ENCODE data around the gene HFM1.

HFM1 gene

DNA sequence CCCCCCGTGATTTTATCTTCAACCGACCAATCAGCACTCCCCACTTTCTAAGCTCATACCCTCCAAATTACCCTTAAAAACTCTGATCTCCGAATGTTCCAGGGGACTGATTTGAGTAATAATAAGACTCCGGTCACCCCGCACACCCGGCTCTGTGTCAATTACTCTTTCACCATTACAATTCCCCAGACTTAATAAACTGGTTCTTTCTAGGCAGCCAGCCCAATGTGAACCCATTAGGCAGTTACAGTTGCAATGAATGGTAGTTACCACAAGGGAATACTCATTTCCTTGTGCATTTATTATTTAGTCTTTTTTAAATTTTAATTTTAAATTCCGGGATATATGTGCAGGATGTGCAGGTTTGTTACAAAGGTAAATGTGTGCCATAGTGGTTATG, 177.9 kb downstream of the HFM1 start:
- 0 out of 22 replicates have a peak, but pooled peaks cover 0 to 16% (median 0%) of the 10 kb centered on the region in 11 experiments for H3K9me3 ChIP-seq (replicated peaks in 1 of 11)
- no peaks in the 10 kb centered on the region for H4K20me1 ChIP-seq
- no peak overlapping the region for H3K4me3 ChIP-seq
- no peaks in the 10 kb centered on the region for H3K4me1 ChIP-seq
- no peaks in the 10 kb centered on the region for H3K27me3 ChIP-seq
- no peak overlapping the region for H3K4me2 ChIP-seq
- no peak overlapping the region for H3K9ac ChIP-seq
- no peak overlapping the region for H3K27ac ChIP-seq
- no peak for TF ChIP-seq Cebpa-rat (IDR thresholded peaks at IDR 0.05)
- no peaks in the 10 kb centered on the region for H3K36me3 ChIP-seq

DNA sequence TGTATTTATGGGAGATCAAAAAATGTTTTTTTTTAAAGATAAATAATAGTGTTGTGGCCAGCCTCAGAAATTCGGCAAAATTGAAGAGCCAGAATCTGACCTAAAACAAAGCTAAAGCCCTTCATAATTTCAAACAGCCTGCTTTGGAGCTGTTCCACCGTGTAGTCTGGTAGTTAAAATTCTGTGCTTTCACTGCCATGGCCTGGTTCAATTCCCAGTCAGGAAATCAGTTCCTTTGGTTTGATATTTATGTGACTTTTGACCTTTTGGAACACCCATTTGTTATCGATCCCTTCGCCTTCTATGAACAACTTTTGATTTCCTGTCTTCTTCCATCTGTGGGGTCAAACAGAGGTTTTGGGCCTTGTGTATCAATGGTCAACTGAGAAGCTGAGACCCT, 179.8 kb downstream of the HFM1 start:
- Histone ChIP-seq H3K36me3 (no peaks in the 10 kb centered on the region), H3K4me2 (no peak overlapping the region), H4K20me1 (no peaks in the 10 kb centered on the region), H3K9me3 (replicated peaks in 1 of 11) (peaks cover 13 to 23% (median 17%) of the 10 kb centered on the region in 11 experiments), H3K27ac (no peak overlapping the region), H3K27me3 (no peaks in the 10 kb centered on the region), H3K4me1 (no peaks in the 10 kb centered on the region), H3K9ac (no peak overlapping the region), H3K4me3 (no peak overlapping the region)
- TF ChIP-seq Cebpa-rat (IDR thresholded peaks at IDR 0.05): no peak

DNA sequence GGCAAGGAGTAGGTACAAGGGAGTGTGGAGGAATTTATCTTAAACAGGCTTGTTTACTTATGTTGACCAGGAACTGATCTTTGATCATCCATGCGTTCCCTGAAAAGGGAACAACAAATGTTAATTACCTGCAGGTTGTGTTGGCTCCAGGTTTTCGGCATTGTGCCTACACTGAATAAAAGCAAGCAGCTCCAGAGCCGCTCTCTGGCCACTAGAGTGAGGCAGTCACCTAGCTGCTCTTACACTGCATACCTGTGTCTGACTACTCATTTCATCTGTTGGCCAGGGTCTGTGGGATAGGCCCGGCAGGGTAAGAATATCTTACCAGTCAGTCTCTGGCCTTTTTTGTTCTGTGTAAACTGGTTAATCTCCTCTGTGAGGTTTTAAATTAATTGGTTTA, 183.6 kb downstream of the HFM1 start:
- Histone ChIP-seq H4K20me1 (no peaks in the 10 kb centered on the region), H3K9ac (no peak overlapping the region), H3K9me3 (replicated peaks in 1 of 11) (peaks cover 15 to 43% (median 35%) of the 10 kb centered on the region in 11 experiments), H3K27me3 (no peaks in the 10 kb centered on the region), H3K36me3 (no peaks in the 10 kb centered on the region), H3K4me1 (no peaks in the 10 kb centered on the region), H3K4me2 (no peak overlapping the region), H3K4me3 (no peak overlapping the region), H3K27ac (no peak overlapping the region)
- TF ChIP-seq Cebpa-rat (IDR thresholded peaks at IDR 0.05): no peak

DNA sequence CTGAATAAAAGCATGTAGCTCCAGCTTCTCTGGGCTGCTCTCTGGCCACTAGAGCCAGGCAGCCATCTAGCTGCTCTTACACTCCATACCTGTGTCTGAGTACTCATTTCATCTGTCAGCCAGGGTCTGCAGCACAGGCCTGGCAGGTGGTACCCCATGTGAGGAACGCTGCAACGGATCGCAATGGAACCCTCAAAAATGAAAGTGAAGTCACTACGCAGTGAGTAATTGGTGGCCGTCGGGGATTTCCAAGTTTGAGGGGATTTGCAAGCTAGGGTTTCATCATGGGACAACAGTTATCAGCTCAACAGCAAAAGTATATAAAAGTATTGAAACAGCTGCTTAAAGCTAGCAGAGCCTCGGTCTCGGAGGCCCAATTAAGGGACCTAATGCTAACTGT, 186.7 kb downstream of the HFM1 start:
- peaks cover 15 to 40% (median 35%) of the 10 kb centered on the region in 11 experiments for H3K9me3 ChIP-seq (replicated peaks in 1 of 11)
- H3K36me3 ChIP-seq: no peaks in the 10 kb centered on the region
- H3K27me3 ChIP-seq: no peaks in the 10 kb centered on the region
- no peaks in the 10 kb centered on the region for H4K20me1 ChIP-seq
- no peaks in the 10 kb centered on the region for H3K4me1 ChIP-seq
- H3K4me2 ChIP-seq: no peak overlapping the region
- H3K27ac ChIP-seq: no peak overlapping the region
- H3K4me3 ChIP-seq: no peak overlapping the region
- no peak for TF ChIP-seq Cebpa-rat (IDR thresholded peaks at IDR 0.05)
- no peak overlapping the region for H3K9ac ChIP-seq

All from BLaER1 treated with 17β-estradiol and CSF1 and Interleukin-3, amounts not matched to agents 10 nM and 100 nM (cell line).